Hematopoietic multipotent progenitor cell (in vitro differentiated cells): Measurements from ENCODE around the gene TAS2R3. TPM values are rescaled to one million over a fixed set of nuclear protein-coding genes. Genes with fewer than 3 reads are reported as not detected.
A peak's percentile ranks its signal among the peaks of the same experiment; 100 is the strongest.
"Not testable (repeated sequence)": the region's sequence is repeated elsewhere in the genome, so short reads cannot be mapped to it uniquely, and the experiment has no call there.

Source experiments
- DNase-seq, 3 donors: peaks; one replicate each; pipeline ENCODE4 v3.0.0-alpha.2; 2011 to 2015; ENCODE audit warnings: low read depth in 2 of 3, low spot score in 2 of 3
- total RNA-seq: library from RNA; depleted of rRNA; stranded (reverse); fragments of >200 nt; gene quantifications from one replicate; pipeline ENCODE4 v1.2.3, GENCODE V29; 2012

TAS2R3 gene, protein sequence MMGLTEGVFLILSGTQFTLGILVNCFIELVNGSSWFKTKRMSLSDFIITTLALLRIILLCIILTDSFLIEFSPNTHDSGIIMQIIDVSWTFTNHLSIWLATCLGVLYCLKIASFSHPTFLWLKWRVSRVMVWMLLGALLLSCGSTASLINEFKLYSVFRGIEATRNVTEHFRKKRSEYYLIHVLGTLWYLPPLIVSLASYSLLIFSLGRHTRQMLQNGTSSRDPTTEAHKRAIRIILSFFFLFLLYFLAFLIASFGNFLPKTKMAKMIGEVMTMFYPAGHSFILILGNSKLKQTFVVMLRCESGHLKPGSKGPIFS
- total RNA-seq: 1.1 TPM

DNA sequence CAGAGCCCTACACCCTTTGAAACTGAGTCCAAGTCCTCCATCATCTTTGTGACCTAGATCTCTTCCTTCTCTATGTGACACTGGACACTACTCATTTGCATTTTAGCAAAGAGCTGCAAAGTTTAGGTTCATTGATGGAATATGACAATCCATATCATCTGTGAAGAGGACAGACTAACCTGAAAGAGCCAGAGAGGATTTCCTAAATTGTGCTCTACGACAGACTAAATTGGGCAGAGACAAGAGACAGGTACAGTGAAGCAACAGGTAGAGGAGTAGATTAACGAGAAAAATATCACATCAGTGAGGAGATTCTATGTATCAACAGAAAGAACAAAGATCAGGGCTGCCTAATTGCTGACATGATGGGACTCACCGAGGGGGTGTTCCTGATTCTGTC, at the start of gene TAS2R3:
TSS of gene TAS2R3 (plus strand) at position 301 of the 400 bp plus-strand sequence. CDS start at position 363, 62 bp downstream.
- DNase-seq: no peak

DNA sequence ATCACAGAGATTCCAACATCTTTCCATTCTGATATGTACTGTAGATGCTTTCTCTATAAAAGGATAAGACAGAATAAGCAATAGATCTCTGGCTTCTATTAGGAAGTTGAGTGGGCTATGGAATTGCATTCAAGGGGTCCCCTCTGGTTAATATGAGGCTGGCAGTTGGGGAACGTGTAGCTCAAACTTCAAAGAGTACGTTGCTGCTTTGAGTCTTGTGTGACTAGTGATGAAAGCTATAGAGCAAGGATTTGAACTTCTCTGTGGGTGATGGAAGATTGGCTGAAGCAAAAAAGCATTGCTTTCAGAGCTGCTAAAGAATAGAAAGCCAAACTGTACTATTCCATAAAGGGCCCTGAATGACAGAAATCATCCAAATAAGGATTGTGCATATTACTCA, 49.3 kb upstream of the TAS2R3 start:
- DNase-seq: no peak

DNA sequence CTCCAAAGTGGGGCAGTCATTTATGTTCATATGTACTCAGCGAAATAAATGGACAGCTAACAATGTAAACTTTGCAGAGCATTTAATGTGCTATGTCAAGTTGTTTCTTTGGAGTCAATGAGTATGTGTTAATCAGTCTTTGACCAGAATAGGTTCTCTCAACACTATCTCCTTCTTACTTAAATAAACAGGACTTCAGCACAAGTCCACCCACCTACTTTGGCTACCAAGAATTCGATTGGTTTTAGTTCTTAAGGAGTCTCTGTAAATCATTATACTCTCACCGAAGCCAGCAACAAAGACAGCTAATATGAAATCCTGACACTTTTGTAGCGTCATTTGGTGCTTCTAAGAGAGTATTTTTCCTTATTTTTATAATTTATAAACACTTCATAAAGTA, 48.9 kb upstream of the TAS2R3 start:
- DNase-seq: no peak

DNA sequence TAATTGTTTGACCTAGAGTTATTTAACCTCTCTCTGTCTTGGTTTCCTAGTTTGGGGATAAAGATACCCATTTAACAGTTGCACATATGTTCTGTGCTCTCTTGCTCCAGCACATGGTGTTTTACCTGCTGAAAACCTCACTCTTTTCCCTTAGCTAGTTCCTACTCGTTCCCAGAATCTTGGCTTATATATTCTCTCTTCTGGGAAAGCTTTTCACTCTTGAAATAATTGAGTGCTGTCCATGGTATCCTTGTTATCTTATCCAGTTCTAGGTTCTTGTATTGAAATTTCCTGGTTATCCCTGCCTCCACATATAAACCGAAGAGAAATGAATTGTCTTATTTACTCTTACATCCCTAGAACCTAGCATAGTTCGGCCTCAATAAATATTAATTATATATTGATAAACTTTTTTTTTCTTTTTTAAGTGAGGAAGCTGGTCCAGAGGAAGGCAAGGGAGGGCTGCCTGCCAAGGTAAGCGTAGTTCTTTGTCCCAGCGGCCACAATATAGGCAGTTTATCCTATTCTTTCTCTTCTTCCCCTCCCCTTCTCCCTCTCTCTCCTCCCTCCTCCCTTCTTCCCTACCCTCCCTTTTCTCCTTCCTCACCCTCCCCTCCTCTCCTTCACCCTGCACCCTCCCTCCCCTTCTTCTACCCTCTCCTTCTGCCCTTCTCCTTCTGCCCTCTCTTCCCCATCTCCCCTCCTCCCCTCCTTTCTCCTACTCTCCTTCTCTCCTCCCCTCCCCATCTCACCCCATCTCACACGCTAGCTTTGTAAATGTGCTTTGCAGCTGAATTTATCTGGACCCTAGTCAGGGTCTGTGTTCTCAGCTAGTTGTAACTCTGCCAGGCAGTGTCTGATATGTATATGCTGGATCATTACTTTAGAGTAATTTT, 47.9 kb upstream of the TAS2R3 start:
- no peak for DNase-seq

DNA sequence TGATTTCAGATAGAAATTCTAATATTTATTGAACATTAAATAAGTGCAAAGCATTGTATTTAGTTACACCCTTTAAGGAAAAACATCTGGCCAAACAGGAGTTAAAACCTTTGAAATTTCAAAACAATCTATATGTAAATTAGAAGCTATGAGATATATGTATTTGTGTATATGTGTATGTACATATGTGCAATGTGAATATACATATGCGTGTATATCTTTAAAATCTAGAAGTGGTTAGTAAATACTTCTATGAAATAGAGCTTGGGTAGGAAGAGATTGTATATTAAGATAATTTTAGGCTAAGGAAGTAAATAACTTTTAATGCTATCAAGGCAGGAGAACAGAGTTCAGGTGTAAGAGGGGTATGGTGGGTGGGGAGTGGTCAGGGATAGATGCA, 46.4 kb upstream of the TAS2R3 start:
- no peak for DNase-seq

DNA sequence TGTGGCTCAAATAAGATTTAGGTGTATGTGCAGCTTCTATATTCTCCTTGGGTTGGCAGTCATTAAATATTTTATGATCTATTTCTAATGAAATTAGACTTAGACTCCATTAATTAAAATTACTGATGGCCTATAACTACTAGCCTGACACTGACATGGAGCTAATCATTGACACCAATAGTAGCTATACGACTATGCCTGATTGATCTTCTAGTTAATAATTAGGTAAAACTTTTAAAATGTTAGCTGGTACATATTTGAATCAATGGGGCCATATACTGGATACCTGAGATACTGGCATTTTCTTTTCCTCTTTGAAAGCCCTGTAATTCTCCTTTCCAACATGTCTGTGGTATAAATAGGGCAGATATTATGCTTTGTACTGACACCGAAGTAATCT, 41.4 kb upstream of the TAS2R3 start:
- DNase-seq: no peak

DNA sequence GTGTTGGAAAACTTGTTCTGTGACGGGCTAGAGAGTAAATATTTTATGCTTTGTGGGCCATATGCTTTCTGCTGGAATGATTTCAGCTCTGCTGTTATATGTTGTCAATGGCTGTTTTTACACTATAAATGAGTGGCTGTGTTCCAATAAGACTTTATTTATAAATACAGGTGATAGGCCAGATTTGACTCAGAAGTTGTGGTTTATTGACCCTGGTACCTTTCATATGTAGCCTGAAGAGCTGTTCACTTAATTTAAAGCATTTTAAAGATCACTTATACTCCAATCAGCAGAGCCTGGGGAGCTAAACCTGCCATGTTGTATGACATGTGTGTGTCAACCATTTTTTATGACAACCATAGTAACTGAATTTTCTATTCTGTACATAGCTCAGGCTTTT, 34.9 kb upstream of the TAS2R3 start:
- DNase-seq: no peak

DNA sequence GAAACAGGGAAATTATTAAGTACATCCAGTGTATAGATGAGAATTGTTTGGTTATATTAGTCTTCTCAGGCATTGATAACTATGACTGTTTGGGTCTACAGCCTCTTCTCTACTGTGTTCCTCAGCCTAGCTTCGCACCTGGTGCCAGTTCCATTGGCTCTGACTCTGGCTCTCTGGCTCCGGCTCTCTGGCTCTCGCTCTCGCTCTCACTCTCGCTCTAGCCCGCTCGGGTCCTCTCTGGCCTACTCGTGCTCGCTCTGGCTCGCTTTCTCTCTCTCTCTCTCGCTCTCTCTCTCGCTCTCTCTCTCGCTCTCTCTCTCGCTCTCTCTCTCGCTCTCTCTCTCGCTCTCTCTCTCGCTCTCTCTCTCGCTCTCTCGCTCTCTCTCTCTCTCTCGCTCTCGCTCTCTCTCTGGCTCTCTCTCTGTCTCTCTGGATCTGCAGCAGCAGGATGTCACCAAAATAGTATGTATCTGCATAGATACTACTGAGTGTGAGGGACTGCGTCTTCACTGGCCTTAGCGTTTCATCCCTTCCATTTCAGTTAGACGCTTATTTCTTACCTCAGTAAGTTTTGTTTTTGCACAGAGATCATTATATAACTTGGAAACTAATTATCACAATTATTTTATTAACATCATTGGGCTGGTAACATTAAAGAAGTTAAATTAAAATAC, 32.3 kb upstream of the TAS2R3 start:
- DNase-seq: no peak

DNA sequence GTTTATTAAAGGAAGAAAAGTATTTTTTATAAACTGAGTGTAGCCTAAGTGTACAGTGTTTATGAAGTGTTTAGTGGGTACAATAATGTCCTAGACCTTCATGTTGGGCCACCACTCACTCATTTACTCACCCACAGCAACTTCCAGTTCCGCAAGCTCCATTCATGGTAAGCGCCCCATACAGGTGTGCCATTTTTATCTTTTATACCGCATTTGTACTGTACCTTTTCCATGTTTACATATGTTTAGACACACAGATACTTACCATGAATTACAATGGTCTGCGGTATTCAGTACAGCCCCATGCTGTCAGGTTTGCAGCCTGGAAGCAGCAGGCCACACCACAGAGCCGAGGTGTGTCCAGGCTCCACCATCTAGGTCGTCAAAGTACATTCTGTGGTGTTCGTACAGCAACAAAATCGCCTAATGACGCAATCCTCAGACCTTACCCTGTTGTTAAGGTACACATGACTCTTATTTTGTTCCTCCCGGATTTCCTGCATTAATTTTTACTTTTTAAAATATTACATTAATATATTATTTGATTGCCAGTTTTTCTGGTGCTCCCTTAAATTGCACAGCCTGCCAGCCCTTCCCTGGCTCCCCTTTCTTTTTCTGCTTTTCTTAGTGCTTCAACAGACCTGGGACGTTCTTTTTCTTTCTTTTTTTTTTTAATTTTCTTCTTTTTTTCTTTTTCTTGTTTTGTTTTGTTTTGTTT, 26.6 kb upstream of the TAS2R3 start:
- DNase-seq: peak in 2 of 3 donors; percentile 9 to 19

DNA sequence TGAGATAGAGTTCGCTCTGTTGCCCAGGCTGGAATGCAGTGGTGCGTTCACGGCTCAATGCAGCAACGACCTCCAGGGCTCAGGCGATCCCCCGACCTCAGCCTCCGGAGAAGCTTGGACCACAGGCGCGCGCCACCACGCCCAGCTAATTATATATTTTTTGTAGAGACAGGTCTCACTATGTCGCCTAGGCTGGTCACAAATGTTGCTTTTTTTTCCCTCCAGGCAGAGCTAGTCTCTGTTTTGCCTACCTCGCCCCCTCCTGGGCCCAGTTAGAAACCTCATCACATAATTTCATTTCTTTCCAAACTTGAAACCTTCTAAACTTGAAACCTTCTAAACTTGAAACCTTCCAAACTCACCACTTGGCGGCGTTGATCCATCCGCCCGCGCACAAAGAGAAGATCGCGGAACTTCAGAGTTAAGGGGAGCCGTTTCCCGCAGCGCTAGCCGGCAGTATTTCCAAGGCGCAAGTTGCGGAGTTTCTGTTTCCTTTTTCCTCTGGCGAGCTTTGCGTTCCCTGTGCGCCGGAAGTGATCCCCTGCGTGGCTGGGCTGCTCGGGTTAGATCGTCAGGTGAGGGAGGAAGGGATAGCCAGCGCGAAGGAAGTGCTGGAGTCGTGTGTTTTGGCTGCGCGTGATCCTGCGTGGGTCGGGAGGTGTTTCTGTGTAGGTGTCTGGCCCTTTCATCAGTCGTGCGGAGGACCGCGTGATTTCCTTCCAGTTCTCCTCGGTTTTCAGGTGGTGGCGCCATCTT, 25.9 kb upstream of the TAS2R3 start, which contains the start of gene SSBP1:
TSS of gene SSBP1 (plus strand) at position 523 of the 756 bp plus-strand sequence. CDS start 809 bp downstream, outside the sequence.
- DNase-seq: peak; percentile 87 to 99 (median 97)

DNA sequence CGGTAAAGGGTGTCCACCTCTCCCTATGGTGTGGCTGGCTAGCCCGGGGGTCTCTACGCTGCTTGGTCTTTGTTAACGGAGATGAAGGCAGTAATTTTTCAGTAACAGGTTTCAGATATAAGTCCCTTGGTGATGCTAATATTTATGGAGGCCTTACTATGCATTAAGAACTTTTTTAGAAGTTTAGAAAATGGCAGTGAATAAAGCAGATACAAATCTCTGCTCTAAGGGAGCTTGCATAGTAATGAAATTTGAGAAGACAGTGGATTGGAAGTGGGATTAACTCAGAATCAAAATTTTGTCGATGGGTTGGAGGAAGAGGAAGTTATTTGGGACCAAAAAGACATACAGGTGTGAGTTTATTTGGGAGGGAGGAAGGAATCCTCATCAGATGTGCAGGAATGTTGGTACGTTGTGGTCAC, 25.3 kb upstream of the TAS2R3 start:
- DNase-seq: no peak

DNA sequence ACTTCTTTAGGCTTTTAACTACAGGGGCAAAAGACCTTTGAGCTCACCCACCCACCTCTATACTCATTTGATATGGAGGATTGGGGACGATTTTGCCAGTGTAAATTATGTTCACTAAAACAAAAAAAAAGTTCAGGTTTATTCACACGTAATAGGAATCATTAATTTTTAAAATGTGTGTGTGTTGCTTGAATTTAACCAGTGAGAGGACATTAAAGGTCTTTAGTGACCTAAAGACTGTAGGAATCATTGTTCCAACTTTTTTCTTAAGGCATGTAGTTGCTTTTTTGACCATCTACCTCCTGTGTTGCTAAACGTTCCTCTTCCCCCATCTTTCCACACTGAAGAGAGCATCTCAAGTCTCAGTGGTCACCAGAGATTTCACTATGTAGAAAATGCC, 24.6 kb upstream of the TAS2R3 start:
- DNase-seq: no peak

DNA sequence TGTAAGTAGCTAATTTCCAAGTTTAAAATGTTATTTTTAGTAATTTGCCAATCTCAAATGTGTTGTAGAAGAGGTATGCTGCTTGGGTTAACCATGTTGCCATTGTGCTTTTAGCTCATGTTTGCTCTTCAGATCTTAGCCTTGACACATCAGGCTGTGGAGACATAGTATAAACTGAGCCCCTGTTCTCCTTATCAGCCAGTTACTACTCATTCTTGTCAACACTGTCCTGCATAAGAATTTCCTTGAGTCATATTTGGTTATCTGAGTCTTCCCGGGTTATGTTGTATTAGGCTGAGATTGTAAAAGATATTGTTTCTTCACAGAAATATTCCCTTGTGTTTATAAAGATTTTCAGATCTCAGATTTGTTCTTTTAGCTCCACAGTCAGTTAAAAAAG, 21.7 kb upstream of the TAS2R3 start:
- DNase-seq: no peak

DNA sequence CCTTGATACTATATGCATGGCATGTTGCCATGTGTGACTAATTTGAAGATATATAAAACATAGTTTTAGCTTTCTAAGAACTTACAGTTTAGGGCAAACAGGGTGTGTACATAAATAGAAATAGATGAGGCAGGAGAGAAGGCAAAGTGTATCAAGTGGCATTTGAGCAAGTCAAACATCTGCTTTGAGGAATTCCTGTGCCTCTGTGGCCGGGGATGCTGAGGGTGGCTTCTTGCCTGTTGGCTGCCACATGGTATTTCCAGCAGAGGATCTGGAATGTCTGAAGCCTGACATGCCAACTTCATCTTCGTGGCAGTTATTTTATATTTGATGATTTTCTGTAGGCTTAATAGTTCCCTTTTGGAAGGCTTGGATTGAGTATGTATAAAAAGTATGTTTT, 19.8 kb upstream of the TAS2R3 start:
- DNase-seq: no peak

DNA sequence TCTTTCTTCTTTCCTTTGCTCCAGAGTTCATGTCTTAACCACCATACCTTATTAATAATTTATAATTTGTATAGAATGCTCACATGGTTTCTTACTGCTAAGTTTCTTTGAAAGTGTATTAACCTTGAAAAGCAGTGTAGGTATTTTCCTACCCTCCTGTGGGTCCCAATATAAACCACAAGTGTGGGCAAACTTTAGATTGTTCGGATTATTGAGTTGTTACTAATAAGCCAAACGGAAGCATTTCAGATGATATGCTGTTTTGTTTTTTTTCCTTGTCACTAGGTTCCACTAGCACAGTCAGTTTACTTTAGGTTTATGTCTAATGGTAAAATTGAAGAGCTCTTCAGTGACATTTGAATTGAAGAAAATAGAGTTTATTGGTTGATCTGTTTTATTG, 15.5 kb upstream of the TAS2R3 start:
- DNase-seq: no peak

DNA sequence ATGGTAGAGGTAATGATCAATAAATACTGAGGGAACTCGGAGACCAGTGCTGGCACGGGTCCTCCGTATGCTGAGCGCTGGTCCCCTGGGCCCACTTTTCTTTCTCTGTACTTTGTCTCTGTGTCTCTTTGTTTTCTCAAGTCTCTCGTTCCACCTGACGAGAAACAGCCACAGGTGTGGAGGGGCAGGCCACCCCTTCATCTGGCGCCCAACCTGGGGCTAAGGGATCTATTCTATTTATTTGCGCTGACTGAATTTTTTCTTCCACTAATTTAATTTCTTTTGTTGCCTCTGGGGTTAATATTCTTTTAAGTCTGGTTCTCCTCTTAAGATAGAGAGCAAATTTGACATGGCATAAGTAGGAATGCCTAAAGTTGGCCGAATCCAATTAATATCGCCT, 12.0 kb upstream of the TAS2R3 start:
- peak in 1 of 3 donors; percentile 35 for DNase-seq

DNA sequence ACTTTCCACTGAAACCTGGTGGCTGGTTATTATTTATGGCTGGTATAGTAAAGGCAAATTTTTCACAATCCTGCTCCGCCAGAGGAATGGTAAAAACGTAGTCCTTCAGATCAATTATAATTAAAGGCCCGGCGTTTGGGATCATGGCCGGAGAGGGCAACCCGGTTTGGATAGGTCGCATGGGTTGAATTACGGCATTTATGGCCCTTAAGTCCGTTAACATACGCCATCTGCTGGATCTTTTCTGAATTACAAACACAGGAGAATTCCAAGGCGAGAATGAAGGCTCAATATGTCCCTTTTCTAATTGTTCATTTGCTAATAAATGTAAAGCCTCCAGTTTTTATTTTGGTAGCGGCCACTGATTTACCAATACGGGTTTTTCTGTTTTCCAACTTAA, 11.3 kb upstream of the TAS2R3 start:
- DNase-seq: peak in 1 of 3 donors; percentile 11

DNA sequence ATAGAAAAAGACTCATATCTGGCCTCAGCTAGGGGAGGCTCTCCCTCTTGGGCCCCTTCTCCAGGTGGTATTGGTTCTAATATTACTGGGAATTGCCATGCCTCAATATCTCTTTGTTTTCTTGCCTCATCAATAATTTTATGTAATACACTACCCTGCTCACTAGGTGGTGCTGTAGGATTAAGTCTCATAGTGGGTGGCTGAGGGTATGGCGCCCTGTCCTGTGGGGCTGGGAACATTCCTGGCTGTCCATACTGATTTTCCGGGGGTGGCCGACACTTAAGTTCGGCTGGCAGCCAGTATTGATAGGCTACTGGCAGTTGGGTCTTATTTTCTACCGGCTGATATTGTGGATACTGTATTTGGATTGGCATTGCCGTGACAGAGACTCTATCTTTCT, 9.0 kb upstream of the TAS2R3 start:
- DNase-seq: peak in 2 of 3 donors; percentile 18 to 49

DNA sequence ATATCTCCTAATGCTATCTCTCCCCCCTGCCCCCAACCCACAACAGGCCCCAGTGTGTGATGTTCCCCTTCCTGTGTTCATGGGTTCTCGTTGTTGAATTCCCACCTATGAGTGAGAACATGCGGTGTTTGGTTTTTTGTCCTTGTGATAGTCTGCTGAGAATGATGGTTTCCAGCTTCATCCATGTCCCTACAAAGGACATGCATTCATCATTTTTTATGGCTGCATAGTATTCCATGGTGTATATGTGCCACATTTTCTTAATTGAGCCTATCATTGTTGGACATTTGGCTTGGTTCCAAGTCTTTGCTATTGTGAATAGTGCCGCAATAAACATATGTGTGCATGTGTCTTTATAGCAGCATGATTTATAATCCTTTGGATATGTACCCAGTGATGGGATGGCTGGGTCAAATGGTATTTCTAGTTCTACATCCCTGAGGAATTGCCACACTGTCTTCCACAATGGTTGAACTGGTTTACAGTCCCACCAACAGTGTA, 6.2 kb downstream of the TAS2R3 start:
- not testable (repeated sequence) for DNase-seq

DNA sequence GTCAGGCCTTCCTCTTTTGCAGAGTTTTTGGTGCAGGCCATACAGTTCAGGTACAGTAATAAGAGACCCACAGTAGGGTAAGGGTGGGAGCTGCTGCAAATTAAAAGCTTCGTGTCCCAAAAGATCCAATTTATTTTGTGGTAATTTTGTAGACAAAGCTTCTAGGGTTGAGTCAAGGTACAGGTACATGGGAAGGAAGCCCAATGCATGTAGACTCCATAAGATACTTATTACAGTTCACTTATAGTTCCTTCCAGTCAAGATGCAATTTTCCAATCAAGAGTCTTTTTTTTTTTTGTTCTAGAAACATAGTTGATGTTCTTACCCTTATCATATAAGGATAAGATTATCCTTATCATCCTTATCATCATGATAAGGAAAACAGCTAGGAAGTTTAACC, 12.5 kb downstream of the TAS2R3 start, which contains the start of gene TAS2R4:
TSS of gene TAS2R4 (plus strand) at position 301 of the 400 bp plus-strand sequence. CDS start 1,815 bp downstream, outside the sequence.
- no peak for DNase-seq
